WERI-Rb-1 (cell line): ENCODE measurements around the gene APOC1.
A peak's percentile ranks its signal among the peaks of the same experiment; 100 is the strongest.

Experiments used
- DNase-seq: peaks from one replicate; pipeline ENCODE4 v3.0.0-alpha.2; 2020
- H3K27ac ChIP-seq: fragments of 250-450 bp; sonication (Bioruptor Pico); 2 replicates; pipeline ENCODE4 v1.5.1; 2020; ENCODE audit warnings: mild to moderate bottlenecking, moderate library complexity
- H3K27me3 ChIP-seq: fragments of 250-450 bp; sonication (Bioruptor Pico); 2 replicates; pipeline ENCODE4 v1.5.1; 2021; ENCODE audit warnings: mild to moderate bottlenecking, low read depth, moderate library complexity; ENCODE audit not compliant: insufficient read depth, severe bottlenecking
- H3K36me3 ChIP-seq: fragments of 250-450 bp; sonication (Bioruptor Pico); 2 replicates; pipeline ENCODE4 v1.5.1; 2020; ENCODE audit warnings: mild to moderate bottlenecking, moderate library complexity
- H3K4me3 ChIP-seq: 2 replicates; pipeline ENCODE4 v1.5.1; 2011; ENCODE audit warnings: low read depth, mild to moderate bottlenecking, control low read depth, low read length
- H3K9me3 ChIP-seq: fragments of 250-450 bp; sonication (Bioruptor Pico); 2 replicates; pipeline ENCODE4 v1.5.1; 2021; ENCODE audit warnings: mild to moderate bottlenecking, moderate library complexity; ENCODE audit not compliant: severe bottlenecking
- CTCF ChIP-seq: IDR thresholded peaks from 2 replicates; pipeline ENCODE4 v1.5.1; 2011; ENCODE audit warnings: low read depth, mild to moderate bottlenecking, control low read depth, inconsistent platforms, low read length

Gene APOC1

DNA sequence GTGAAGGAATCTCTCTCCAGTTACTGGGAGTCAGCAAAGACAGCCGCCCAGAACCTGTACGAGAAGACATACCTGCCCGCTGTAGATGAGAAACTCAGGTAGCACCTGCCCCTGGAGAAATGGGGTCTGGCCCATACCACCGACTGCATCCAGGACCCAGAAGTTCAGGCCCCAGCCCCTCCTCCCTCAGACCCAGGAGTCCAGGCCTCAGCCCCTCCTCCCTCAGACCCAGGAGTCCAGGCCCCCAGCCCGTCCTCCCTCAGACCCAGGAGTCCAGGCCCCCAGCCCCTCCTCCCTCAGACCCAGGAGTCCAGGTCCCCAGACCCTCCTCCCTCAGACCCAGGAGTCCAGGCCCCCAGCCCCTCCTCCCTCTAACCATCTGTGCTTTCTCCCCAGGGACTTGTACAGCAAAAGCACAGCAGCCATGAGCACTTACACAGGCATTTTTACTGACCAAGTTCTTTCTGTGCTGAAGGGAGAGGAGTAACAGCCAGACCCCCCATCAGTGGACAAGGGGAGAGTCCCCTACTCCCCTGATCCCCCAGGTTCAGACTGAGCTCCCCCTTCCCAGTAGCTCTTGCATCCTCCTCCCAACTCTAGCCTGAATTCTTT lies 34.5 kb downstream of the APOC1 start:
- Histone ChIP-seq H3K27me3 (no peaks in the 10 kb centered on the region), H3K9me3 (no peaks in the 10 kb centered on the region), H3K36me3 (no peaks in the 10 kb centered on the region; the same call in 1 of the 2 replicates), H3K27ac (no peak overlapping the region), H3K4me3 (no peak overlapping the region)
- no peak for TF ChIP-seq CTCF
- no peak for DNase-seq

GRCh38 chr19:44949550-44949949 lies 35.1 kb downstream of the APOC1 start:
- TF ChIP-seq CTCF: no peak
- no peaks in the 10 kb centered on the region; the same call in 1 of the 2 replicates for H3K36me3 ChIP-seq
- DNase-seq: no peak
- H3K27me3 ChIP-seq: no peaks in the 10 kb centered on the region
- H3K9me3 ChIP-seq: no peaks in the 10 kb centered on the region
- no peak overlapping the region for H3K4me3 ChIP-seq
- no peak overlapping the region for H3K27ac ChIP-seq

DNA sequence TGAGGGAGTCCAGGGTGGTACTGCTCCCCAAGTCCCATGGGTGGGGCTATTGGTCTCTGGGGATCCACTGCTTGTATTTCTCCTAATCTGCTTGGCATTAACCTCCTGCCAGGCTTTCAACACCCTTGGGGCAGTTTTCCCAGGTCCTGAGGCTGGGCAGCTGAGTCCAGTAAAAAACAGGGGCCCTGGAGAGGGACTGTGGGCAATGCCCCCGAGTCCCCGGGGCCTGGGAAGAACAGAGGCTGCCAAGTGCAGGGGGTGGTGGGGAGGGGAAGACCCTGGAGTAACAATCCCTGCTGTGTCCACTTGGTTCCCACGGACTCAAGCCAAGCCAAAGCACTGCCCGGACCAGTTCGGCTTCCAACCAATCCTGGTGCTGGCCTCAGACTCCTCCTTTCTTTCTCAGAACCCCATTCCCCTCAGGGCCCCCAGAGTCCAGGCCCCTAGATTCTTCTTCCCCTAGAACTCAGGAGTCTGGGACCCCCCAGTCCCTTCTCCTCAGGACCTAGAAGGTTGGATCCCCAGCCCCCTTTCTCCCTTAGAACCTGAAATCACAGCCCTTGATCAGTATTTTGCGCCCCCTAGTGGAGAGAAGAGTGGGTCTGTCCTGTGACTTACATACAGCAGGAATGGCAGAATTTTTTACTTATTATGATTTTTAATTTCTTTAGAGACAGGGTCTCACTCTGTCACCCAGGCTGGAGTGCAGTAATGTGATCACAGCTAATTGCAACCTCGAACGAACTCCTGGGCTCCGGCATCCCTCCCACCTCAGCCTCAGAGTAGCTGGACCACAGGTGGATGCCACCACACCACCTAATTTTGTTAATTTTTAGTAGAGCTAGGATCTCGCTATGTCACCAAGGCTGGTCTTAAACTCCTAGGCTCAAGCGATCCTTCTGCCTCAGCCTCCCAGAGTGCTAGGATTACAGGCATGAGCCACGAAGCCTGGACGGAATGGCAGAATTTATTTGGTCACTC lies 37.1 kb downstream of the APOC1 start:
- Histone ChIP-seq H3K9me3 (no peaks in the 10 kb centered on the region), H3K4me3 (no peak overlapping the region), H3K27me3 (no peaks in the 10 kb centered on the region), H3K36me3 (no peaks in the 10 kb centered on the region; the same call in 1 of the 2 replicates), H3K27ac (no peak overlapping the region)
- TF ChIP-seq CTCF: peak; percentile 33; the same call in 1 of the 2 replicates
- peak; percentile 69 for DNase-seq

DNA sequence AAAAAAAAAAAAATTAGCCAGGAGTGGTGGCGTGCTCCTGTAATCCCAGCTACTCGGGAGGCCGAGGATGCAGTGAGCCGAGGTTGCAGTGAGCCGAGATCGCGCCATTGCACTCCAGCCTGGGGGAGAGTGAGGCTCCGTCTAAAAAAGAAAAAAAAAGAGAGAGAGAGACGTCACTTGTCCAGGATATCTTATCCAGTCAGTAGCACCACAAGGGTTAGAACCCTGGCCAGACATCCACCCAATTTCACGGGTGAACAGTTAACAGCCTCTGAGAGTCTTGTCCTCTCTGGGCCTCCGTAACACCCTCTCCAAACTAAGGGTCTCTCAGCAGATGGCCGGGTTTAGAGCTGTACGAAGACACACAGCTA lies 39.9 kb downstream of the APOC1 start:
- Histone ChIP-seq H3K9me3 (no peaks in the 10 kb centered on the region), H3K36me3 (peaks cover 11% of the 10 kb centered on the region), H3K4me3 (peak overlapping the region; percentile 94), H3K27me3 (no peaks in the 10 kb centered on the region), H3K27ac (peak overlapping the region; percentile 91)
- DNase-seq: no peak
- no peak for TF ChIP-seq CTCF

DNA sequence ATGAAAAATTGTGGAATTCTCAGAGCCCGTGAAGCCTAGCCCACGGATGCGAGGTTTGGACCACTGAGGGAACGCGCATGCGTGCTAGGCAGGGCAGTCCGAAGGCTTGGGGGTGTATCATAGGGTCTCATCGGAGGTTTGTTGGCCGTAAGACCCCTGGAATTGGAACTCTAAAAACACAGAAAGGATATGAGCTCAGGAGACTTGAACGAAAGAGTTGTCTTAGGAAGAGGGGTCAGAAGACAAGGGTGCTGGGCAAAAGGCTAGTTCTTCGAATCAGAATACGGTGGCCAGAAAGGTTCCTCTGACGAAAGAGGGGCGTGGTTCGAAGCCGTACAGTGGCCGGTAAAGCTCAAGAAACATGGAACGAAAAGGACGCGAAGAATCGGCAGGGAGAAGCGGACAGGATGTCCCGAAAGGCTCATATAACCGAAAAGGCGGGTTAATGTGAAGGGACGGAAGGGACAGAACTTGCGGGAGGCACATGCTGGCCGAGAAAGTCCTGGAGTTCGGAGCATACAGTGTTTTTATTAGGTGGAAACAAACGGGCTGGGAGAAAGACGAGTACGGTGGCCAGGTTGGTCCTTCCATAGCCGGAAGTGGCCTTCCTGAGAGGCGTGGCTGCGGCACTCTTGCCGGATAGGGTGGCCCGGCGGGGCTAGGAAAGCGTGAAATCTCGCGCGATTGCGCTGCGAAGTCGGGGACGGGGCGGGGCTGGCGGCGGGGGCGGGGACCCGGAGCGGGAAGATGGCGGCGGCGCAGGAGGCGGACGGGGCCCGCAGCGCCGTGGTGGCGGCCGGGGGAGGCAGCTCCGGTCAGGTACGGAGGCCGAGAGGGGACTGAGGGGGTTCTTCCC lies 40.5 kb downstream of the APOC1 start, which contains the start of gene CLPTM1:
Gene CLPTM1, plus strand, starts transcription at position 732 of the 856 bp plus-strand sequence. Its CDS starts 16 bp downstream, at position 748.
- peak within 1 kb of the TSS; percentile 94 for H3K4me3 ChIP-seq
- no peak for TF ChIP-seq CTCF

More for the DNA sequence above, 40.5 kb downstream of the APOC1 start, which contains the start of gene CLPTM1:
- DNase-seq: peak; percentile 96
- Histone ChIP-seq H3K27ac (peak within 1 kb of the TSS; percentile 91), H3K9me3 (no peaks in the 10 kb centered on the region), H3K27me3 (no peaks in the 10 kb centered on the region), H3K36me3 (peaks cover 11% of the 10 kb centered on the region)
